IMR-90 (cell line): ENCODE data around the gene TIAM2.

Experiments
- CHD1 ChIP-seq: IDR thresholded peaks from 2 replicates; pipeline ENCODE4 v1.6.1; 2012; ENCODE audit warnings: low read depth, low read length, improper control_type of control experiment
- MXI1 ChIP-seq: IDR thresholded peaks from 2 replicates; pipeline ENCODE4 v1.6.1; 2012; ENCODE audit warnings: low read depth, mild to moderate bottlenecking, low read length, moderate library complexity, borderline replicate concordance
- NFE2L2 ChIP-seq: fragments of 150-350 bp; IDR thresholded peaks from 2 replicates; pipeline ENCODE4 v1.6.1; 2016; ENCODE audit warnings: low read depth, mild to moderate bottlenecking, low read length
- POLR2A ChIP-seq: IDR thresholded peaks from 2 replicates; pipeline ENCODE4 v1.6.1; 2012; ENCODE audit warnings: mild to moderate bottlenecking, low read depth, low read length
- TF ChIP-seq, protein P1 (sequence below): conservative IDR thresholded peaks from 2 replicates; pipeline ENCODE4 v1.5.1; 2012; ENCODE audit warnings: mild to moderate bottlenecking, low read depth, low read length, improper control_type of control experiment

DNA sequence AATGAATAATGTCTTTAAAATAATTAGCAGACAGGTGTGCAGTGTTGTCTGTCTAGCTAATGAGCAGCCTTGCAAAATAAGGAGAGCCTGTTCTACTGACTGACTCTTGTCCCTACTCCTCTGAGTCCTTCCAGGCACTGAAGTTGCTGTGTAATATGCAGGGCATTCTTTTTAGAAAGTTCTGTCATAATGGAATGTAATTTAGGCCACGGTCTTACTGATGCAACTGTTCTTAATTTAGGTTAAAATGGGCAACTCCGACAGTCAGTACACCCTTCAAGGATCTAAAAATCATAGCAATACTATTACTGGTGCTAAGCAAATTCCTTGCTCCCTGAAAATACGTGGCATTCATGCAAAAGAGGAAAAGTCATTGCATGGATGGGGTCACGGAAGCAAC, 133.9 kb downstream of the TIAM2 start:
- TF ChIP-seq MXI1 (no peak), POLR2A (no peak), NFE2L2 (no peak), CHD1 (no peak)
- TF ChIP-seq, protein P1, sequence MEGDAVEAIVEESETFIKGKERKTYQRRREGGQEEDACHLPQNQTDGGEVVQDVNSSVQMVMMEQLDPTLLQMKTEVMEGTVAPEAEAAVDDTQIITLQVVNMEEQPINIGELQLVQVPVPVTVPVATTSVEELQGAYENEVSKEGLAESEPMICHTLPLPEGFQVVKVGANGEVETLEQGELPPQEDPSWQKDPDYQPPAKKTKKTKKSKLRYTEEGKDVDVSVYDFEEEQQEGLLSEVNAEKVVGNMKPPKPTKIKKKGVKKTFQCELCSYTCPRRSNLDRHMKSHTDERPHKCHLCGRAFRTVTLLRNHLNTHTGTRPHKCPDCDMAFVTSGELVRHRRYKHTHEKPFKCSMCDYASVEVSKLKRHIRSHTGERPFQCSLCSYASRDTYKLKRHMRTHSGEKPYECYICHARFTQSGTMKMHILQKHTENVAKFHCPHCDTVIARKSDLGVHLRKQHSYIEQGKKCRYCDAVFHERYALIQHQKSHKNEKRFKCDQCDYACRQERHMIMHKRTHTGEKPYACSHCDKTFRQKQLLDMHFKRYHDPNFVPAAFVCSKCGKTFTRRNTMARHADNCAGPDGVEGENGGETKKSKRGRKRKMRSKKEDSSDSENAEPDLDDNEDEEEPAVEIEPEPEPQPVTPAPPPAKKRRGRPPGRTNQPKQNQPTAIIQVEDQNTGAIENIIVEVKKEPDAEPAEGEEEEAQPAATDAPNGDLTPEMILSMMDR: no peak
